Panc1 (cell line): Measurements from ENCODE around the gene PRORP. TPM values are rescaled to one million over a fixed set of nuclear protein-coding genes. Genes with fewer than 3 reads are reported as not detected.

Experiments used
- ATAC-seq: fragments of 200-7000 bp; cut with Tn5 transposase; 2 replicates; pipeline ENCODE4 v1.9.1; 2020; ENCODE audit warnings: mild to moderate bottlenecking, moderate library complexity
- BruUV-seq: library from RNA; stranded (reverse); fragments of 400-500 nt; replicated peaks from 2 replicates; lab custom pipeline; 2021; lab: Mats Ljungman, UMichigan
- CTCF ChIA-PET: fragments of 300-600 bp; sonication (Branson Sonifier 250); formaldehyde crosslinking; loops from one replicate; lab custom pipeline; 2022; ENCODE audit warnings: antibody characterized with exemption; lab: Charles Lee
- POLR2A ChIA-PET: fragments of 300-600 bp; sonication (Branson Sonifier 250); formaldehyde crosslinking; loops from one replicate; lab custom pipeline; 2022; ENCODE audit warnings: antibody characterized with exemption; lab: Charles Lee
- DNase-seq: peaks from one replicate; pipeline ENCODE4 v3.0.0-alpha.2; 2010; ENCODE audit warnings: low read depth, low spot score
- H3K27ac ChIP-seq: 2 replicates; pipeline ENCODE4 v1.5.1; 2011; ENCODE audit warnings: mild to moderate bottlenecking, low read length, inconsistent platforms
- H3K27me3 ChIP-seq: fragments of 200-500 bp; sonication (Bioruptor generic); 2 replicates; pipeline ENCODE4 v1.6.0; 2014; ENCODE audit warnings: low read length, inconsistent platforms; ENCODE audit not compliant: control insufficient read depth, insufficient read depth
- H3K36me3 ChIP-seq: fragments of 200-500 bp; sonication (Bioruptor generic); 2 replicates; pipeline ENCODE4 v1.5.1; 2014; ENCODE audit warnings: inconsistent platforms, mild to moderate bottlenecking, low read length, moderate library complexity; ENCODE audit not compliant: control insufficient read depth, insufficient read depth
- H3K4me1 ChIP-seq: 2 replicates; pipeline ENCODE4 v1.5.1; 2011; ENCODE audit warnings: inconsistent platforms, mild to moderate bottlenecking, low read length, moderate library complexity; ENCODE audit not compliant: control insufficient read depth, insufficient read depth
- H3K4me3 ChIP-seq, 2 experiments: 2 replicates each; pipeline ENCODE4 v1.5.1; 2011 to 2012; ENCODE audit warnings: low read depth in 2 of 2, low read length in 2 of 2, mild to moderate bottlenecking in 2 of 2, inconsistent platforms in 1 of 2, moderate library complexity in 1 of 2
- H3K9me3 ChIP-seq: fragments of 200-500 bp; sonication (Bioruptor generic); 2 replicates; pipeline ENCODE4 v1.5.1; 2014; ENCODE audit warnings: low read depth, mild to moderate bottlenecking, inconsistent platforms, low read length, moderate library complexity; ENCODE audit not compliant: control insufficient read depth, insufficient read depth
- POLR2AphosphoS5 ChIP-seq: IDR thresholded peaks from 2 replicates; pipeline ENCODE4 v1.6.1; 2012; ENCODE audit warnings: mild to moderate bottlenecking, low read depth, low read length, moderate library complexity
- SIN3A ChIP-seq: IDR thresholded peaks from 2 replicates; pipeline ENCODE4 v1.6.1; 2012; ENCODE audit warnings: low read depth, mild to moderate bottlenecking, low read length, moderate library complexity, borderline replicate concordance; ENCODE audit not compliant: insufficient read depth
- TCF7L2 ChIP-seq: IDR thresholded peaks from 2 replicates; pipeline ENCODE4 v1.6.1; 2011; ENCODE audit warnings: mild to moderate bottlenecking, low read depth, low read length, inconsistent platforms
- in situ Hi-C: cut with HindIII; loops from 2 replicates; pipeline ENCODE4 v1.10.0; 2016; ENCODE audit warnings: low sequenced_read_pairs, low pct_unique_long_range_greater_than_20kb
- intact Hi-C: fragments of 100-400 bp; cut with micrococcal nuclease; formaldehyde crosslinking; loops from one replicate; pipeline ENCODE4 v1.10.0; 2022; ENCODE audit not compliant: unreplicated experiment
- total RNA-seq: library from RNA; stranded (reverse); gene quantifications from one replicate; pipeline ENCODE4 v1.2.1, GENCODE V29; 2021; ENCODE audit not compliant: unreplicated experiment
- TF ChIP-seq, protein P1 (sequence below), 2 experiments: IDR thresholded peaks; 2 replicates each; pipeline ENCODE4 v1.6.1; 2011 to 2012; ENCODE audit warnings: low read depth in 2 of 2, control low read depth in 1 of 2, low read length in 1 of 2, mild to moderate bottlenecking in 1 of 2, moderate library complexity in 1 of 2; ENCODE audit not compliant: insufficient read depth in 1 of 2
- TF ChIP-seq, protein P2 (sequence below): fragments of 450-650 bp; IDR thresholded peaks from 2 replicates; pipeline ENCODE4 v1.5.1; 2017; ENCODE audit warnings: mild to moderate bottlenecking

The PRORP gene
- total RNA-seq, 1 experiment from 2014 or later = 28.1 TPM

DNA sequence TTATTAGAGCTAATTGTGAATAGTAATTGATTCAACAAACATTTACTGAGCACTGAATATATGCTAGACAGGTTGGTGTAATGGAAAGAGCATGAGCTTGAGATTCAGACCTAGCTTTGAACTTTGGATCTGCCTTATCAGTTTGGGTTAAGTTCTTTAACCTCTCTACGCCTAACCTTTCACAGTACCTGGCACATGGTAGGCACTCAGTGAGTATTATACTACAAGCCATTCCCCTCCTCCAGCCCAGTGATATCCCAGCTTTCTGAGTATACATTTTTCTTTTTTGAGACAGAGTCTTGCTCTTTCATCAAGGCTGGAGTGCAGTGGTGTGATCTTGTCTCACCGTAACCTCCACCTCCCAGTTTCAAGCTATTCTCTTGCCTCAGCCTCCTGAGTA lies 44.3 kb upstream of the PRORP start:
- no peaks in the 10 kb centered on the region for H3K4me1 ChIP-seq
- intact Hi-C loops = no loop called here
- CTCF ChIA-PET = interaction anchor here (0.6 kb wide), 1 partner anchor 14 kb away, joined by 3 read pairs; no protein-coding TSS in a partner anchor

DNA sequence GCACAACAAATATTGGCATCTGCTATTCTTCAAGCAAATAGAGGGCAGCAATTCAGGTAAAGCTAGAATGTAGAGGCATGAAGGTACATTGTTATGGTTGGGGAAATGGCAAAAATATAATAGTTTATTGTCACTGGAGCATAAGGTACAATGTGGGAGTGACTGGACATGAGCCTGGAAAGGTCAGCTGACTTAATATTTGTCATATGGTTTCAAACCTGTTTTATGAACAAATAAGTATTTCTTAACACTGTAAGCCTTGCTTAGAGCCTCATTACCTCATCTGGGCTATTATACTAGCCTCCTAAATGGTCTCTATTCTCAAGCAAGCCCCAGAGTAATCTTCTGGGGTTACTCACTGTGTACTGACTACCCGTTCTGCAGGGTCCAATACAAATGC lies 42.6 kb upstream of the PRORP start:
- Histone ChIP-seq H3K27me3 (no peaks in the 10 kb centered on the region), H3K4me3 (no peak overlapping the region), H3K9me3 (no peaks in the 10 kb centered on the region), H3K4me1 (no peaks in the 10 kb centered on the region), H3K36me3 (peaks cover 13% of the 10 kb centered on the region), H3K27ac (no peak overlapping the region)
- DNase-seq = no peak
- no peak for ATAC-seq
- no TSS peak for BruUV-seq
- intact Hi-C loops (no loop called here), in situ Hi-C loops (no loop called here)
- TF ChIP-seq POLR2AphosphoS5 (no peak), TCF7L2 (no peak), SIN3A (no peak)
- TF ChIP-seq, protein P1, sequence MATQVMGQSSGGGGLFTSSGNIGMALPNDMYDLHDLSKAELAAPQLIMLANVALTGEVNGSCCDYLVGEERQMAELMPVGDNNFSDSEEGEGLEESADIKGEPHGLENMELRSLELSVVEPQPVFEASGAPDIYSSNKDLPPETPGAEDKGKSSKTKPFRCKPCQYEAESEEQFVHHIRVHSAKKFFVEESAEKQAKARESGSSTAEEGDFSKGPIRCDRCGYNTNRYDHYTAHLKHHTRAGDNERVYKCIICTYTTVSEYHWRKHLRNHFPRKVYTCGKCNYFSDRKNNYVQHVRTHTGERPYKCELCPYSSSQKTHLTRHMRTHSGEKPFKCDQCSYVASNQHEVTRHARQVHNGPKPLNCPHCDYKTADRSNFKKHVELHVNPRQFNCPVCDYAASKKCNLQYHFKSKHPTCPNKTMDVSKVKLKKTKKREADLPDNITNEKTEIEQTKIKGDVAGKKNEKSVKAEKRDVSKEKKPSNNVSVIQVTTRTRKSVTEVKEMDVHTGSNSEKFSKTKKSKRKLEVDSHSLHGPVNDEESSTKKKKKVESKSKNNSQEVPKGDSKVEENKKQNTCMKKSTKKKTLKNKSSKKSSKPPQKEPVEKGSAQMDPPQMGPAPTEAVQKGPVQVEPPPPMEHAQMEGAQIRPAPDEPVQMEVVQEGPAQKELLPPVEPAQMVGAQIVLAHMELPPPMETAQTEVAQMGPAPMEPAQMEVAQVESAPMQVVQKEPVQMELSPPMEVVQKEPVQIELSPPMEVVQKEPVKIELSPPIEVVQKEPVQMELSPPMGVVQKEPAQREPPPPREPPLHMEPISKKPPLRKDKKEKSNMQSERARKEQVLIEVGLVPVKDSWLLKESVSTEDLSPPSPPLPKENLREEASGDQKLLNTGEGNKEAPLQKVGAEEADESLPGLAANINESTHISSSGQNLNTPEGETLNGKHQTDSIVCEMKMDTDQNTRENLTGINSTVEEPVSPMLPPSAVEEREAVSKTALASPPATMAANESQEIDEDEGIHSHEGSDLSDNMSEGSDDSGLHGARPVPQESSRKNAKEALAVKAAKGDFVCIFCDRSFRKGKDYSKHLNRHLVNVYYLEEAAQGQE (IDR thresholded peaks at IDR 0.05; ENCODE audit: insufficient read depth in 1 of 2, low read depth in 2 of 2, low read length in 1 of 2) = no peak
- TF ChIP-seq, protein P2, sequence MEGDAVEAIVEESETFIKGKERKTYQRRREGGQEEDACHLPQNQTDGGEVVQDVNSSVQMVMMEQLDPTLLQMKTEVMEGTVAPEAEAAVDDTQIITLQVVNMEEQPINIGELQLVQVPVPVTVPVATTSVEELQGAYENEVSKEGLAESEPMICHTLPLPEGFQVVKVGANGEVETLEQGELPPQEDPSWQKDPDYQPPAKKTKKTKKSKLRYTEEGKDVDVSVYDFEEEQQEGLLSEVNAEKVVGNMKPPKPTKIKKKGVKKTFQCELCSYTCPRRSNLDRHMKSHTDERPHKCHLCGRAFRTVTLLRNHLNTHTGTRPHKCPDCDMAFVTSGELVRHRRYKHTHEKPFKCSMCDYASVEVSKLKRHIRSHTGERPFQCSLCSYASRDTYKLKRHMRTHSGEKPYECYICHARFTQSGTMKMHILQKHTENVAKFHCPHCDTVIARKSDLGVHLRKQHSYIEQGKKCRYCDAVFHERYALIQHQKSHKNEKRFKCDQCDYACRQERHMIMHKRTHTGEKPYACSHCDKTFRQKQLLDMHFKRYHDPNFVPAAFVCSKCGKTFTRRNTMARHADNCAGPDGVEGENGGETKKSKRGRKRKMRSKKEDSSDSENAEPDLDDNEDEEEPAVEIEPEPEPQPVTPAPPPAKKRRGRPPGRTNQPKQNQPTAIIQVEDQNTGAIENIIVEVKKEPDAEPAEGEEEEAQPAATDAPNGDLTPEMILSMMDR = no peak
- ChIA-PET POLR2A (no interaction called here), CTCF (no interaction called here)

More for the DNA sequence above, 44.3 kb upstream of the PRORP start:
- POLR2A ChIA-PET = no interaction called here
- TF ChIP-seq, protein P1 (IDR thresholded peaks at IDR 0.05; ENCODE audit: insufficient read depth in 1 of 2, low read depth in 2 of 2, low read length in 1 of 2) = no peak
- TF ChIP-seq POLR2AphosphoS5 (no peak), TCF7L2 (no peak), SIN3A (no peak)
- TF ChIP-seq, protein P2 = no peak
- in situ Hi-C loops = no loop called here
- H3K27ac ChIP-seq = no peak overlapping the region
- H3K9me3 ChIP-seq = no peaks in the 10 kb centered on the region
- H3K4me3 ChIP-seq = no peak overlapping the region
- peaks cover 13% of the 10 kb centered on the region for H3K36me3 ChIP-seq
- no peaks in the 10 kb centered on the region for H3K27me3 ChIP-seq
- DNase-seq (no peak), ATAC-seq (no peak)
- BruUV-seq = no TSS peak
